ENCODE data around the gene SLC25A48. TPM values are rescaled to one million over a fixed set of nuclear protein-coding genes. Genes with fewer than 3 reads are reported as not detected.

The SLC25A48 gene
- total RNA-seq, 4 donors from 2014 or later = 0.33 TPM; not detected in 3

DNA sequence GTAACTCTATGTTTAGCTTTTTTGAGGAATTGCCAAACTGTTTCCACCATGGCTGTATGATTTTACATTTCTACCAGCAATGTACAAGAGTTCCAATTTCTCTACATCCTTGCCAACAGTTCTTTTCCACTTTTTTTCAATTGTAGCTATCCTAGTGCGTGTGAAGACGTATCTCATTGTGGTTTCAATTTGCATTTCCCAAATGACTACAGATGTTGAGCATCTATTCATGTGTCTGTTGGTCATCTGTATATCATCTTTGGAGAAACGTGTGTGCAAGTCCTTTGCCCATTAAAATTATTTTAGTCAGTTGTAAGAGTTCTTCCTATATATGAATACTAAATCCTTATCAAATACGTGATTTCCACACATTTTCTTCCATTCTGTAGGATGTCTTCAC is 6.5 kb downstream of the SLC25A48 start:
- 77 to 84% methylated on average over 4 of the region's 4 CpGs for WGBS, 2 donors
- DNase-seq = no peak
- Histone ChIP-seq H3K9me3 (no peaks in the 10 kb centered on the region), H3K36me3 (no peaks in the 10 kb centered on the region), H3K4me1 (no peaks in the 10 kb centered on the region), H3K27ac (no peak overlapping the region), H3K4me3 (replicated peaks in 1 of 3) (no peak overlapping the region), H3K27me3 (peaks cover 2% of the 10 kb centered on the region)
- intact Hi-C loops (cut with DNase I) = no loop called here
- TF ChIP-seq, protein P1, sequence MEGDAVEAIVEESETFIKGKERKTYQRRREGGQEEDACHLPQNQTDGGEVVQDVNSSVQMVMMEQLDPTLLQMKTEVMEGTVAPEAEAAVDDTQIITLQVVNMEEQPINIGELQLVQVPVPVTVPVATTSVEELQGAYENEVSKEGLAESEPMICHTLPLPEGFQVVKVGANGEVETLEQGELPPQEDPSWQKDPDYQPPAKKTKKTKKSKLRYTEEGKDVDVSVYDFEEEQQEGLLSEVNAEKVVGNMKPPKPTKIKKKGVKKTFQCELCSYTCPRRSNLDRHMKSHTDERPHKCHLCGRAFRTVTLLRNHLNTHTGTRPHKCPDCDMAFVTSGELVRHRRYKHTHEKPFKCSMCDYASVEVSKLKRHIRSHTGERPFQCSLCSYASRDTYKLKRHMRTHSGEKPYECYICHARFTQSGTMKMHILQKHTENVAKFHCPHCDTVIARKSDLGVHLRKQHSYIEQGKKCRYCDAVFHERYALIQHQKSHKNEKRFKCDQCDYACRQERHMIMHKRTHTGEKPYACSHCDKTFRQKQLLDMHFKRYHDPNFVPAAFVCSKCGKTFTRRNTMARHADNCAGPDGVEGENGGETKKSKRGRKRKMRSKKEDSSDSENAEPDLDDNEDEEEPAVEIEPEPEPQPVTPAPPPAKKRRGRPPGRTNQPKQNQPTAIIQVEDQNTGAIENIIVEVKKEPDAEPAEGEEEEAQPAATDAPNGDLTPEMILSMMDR (IDR thresholded peaks at IDR 0.05) = no peak
- no peak for TF ChIP-seq POLR2A (IDR thresholded peaks at IDR 0.05)

DNA sequence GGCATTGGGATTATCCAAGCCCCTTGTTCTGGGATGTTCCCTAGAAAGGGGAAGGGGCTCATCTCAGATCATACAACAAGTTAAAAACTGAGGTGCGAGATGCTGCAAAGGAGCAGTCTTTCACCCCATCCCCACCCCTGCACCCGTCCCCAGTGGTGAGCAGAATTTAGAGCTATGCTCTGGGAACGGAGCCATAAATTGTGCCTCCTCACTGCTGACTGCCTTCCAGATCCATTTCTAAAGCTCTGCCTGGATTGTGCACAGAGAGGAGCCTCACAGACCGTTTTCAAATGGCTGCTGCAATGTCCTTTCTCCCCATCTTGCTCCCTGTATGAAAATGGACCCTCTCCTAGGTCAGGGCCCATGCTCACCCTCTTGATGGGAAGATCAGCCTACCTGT is 8.3 kb downstream of the SLC25A48 start:
- Histone ChIP-seq H3K9me3 (no peaks in the 10 kb centered on the region), H3K36me3 (no peaks in the 10 kb centered on the region), H3K27me3 (no peaks in the 10 kb centered on the region), H3K4me3 (replicated peaks in 1 of 3) (no peak overlapping the region), H3K27ac (no peak overlapping the region), H3K4me1 (no peaks in the 10 kb centered on the region)
- no peak for TF ChIP-seq POLR2A (IDR thresholded peaks at IDR 0.05)
- TF ChIP-seq, protein P1 (IDR thresholded peaks at IDR 0.05) = no peak
- 81 to 89% methylated on average over 4 of the region's 4 CpGs for WGBS, 2 donors
- no peak for DNase-seq
- intact Hi-C loops (cut with DNase I) = no loop called here

DNA sequence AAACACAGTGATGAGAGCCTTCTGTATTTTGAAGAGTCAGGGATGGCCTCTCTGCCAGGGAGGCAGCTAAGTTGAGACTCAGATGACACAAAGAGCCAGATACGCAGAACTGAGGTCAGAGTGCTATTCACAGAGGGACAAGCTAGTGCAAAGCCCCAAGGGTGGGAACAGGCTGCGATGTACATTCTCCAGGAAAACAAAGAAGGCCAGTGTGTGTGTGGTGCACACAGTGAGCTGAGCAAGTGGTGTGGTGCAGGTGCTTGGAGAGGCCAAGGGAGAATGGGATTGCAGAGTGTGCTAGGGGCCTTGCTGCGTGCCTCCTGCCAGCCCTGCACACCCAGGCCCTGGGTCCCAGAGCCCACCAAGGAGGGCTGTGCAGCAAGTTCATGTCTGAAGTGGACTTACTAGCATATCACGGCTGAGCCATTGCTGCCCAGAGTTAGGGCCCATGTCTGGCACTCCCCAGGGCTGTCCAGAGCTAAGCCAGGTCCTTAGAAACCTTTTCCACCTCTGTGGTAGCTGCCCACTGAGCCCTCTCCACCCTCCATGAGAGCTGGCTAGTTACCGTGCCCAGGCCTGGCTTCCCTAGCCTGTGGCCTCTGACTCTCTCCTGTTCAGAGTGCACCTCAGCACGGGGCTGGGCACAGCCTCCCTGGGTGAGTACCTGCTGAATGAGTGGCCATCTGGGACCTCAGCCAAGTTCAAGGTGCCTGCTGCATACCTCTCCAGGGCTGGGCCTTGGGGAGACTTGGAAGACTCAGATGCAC is 9.3 kb downstream of the SLC25A48 start:
- Histone ChIP-seq H3K36me3 (no peaks in the 10 kb centered on the region), H3K27ac (no peak overlapping the region), H3K4me3 (replicated peaks in 1 of 3) (no peak overlapping the region), H3K4me1 (no peaks in the 10 kb centered on the region), H3K27me3 (no peaks in the 10 kb centered on the region), H3K9me3 (no peaks in the 10 kb centered on the region)
- intact Hi-C loops (cut with DNase I) = no loop called here
- no peak for TF ChIP-seq POLR2A (IDR thresholded peaks at IDR 0.05)
- TF ChIP-seq, protein P1 (IDR thresholded peaks at IDR 0.05) = no peak
- 70 to 80% methylated on average over 5 to 6 of the region's 6 CpGs for WGBS, 2 donors
- peak; percentile 14 to 27 for DNase-seq

DNA sequence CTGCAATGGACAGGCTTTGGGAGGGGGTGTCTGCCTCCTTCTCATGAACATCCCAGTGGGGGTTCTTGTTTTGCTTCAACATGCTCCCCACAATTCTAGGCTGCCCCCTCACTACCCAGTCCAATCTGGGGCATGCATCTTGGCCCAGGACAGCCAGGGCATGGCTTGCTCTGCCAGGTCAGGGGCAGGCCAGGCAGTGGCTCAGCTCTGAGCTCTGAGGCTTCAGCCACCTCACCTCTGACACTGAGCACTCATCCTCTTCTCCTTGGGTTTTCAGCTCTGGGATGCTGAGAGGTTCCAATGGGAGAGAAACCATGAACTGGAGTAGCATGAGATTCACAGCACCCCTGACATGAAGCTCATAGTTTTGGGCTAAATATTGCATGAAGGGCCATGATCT is 11.8 kb downstream of the SLC25A48 start:
- intact Hi-C loops (cut with DNase I) = no loop called here
- Histone ChIP-seq H3K27me3 (no peaks in the 10 kb centered on the region), H3K4me1 (no peaks in the 10 kb centered on the region), H3K9me3 (no peaks in the 10 kb centered on the region), H3K36me3 (no peaks in the 10 kb centered on the region), H3K27ac (no peak overlapping the region), H3K4me3 (replicated peaks in 1 of 3) (no peak overlapping the region)
- TF ChIP-seq POLR2A (IDR thresholded peaks at IDR 0.05) = no peak
- TF ChIP-seq, protein P1 (IDR thresholded peaks at IDR 0.05) = no peak
- DNase-seq = no peak

DNA sequence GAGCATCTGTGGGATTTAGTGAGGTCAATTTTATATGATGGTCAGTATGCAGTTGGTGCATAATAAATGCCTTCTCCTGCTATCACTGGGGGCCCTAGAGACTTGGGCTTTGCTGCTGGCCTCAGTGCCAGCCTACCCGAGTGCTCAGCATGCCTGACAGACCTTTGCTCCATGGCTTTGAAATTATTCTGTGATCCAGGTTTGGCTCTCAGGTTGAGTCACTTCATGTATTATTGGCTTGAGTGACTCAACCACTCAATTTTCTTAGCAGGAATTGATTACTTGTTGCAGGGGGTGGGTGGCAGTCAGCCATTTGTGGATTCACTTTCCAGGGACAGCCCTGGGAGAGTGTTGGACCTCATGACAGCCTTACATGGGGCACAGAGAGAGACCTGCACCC is 13.5 kb downstream of the SLC25A48 start:
- no peak overlapping the region for H3K4me3 ChIP-seq (replicated peaks in 1 of 3)
- intact Hi-C loops (cut with DNase I) = no loop called here
- H3K27me3 ChIP-seq = no peaks in the 10 kb centered on the region
- TF ChIP-seq, protein P1 (IDR thresholded peaks at IDR 0.05) = no peak
- TF ChIP-seq POLR2A (IDR thresholded peaks at IDR 0.05) = no peak
- no peak for DNase-seq
- no peak overlapping the region for H3K27ac ChIP-seq
- no peaks in the 10 kb centered on the region for H3K4me1 ChIP-seq
- no peaks in the 10 kb centered on the region for H3K36me3 ChIP-seq
- no peaks in the 10 kb centered on the region for H3K9me3 ChIP-seq
- 88 to 92% methylated on average over 1 of the region's 1 CpG for WGBS, 2 donors
